K562 (cell line): ENCODE measurements around the gene COQ10B. TPM values are rescaled to one million over a fixed set of nuclear protein-coding genes. Genes with fewer than 3 reads are reported as not detected.

ENCODE experiments used
- CBX3 ChIP-seq, 2 experiments: IDR thresholded peaks; 1 replicate in 1 of 2; 2 replicates in 1 of 2; pipeline ENCODE4 v1.6.1; 2012; ENCODE audit warnings: inconsistent platforms in 2 of 2, low read length in 2 of 2, borderline replicate concordance in 1 of 2, control low read depth in 1 of 2
- CHD2 ChIP-seq: IDR thresholded peaks from 2 replicates; pipeline ENCODE4 v1.6.1; 2011; ENCODE audit warnings: low read depth, low read length
- CXXC5 ChIP-seq: fragments of 250-450 bp; sonication (Bioruptor Pico); IDR thresholded peaks from 2 replicates; pipeline ENCODE4 v1.8.0; 2022; ENCODE audit warnings: inconsistent platforms, mild to moderate bottlenecking, moderate library complexity
- E2F6 ChIP-seq, 2 experiments: IDR thresholded peaks; 2 replicates each; pipeline ENCODE4 v1.6.1; 2011; ENCODE audit warnings: borderline replicate concordance in 1 of 2, control low read depth in 1 of 2, low read depth in 1 of 2, low read length in 1 of 2, mild to moderate bottlenecking in 1 of 2, mixed read lengths in 1 of 2, moderate library complexity in 1 of 2; ENCODE audit not compliant: insufficient read depth in 1 of 2, insufficient read length in 1 of 2, poor library complexity in 1 of 2, severe bottlenecking in 1 of 2; ENCODE audit errors: extremely low read depth in 1 of 2
- ELF1 ChIP-seq: fragments of 200-800 bp; sonication (Bioruptor generic); IDR thresholded peaks from 2 replicates; pipeline ENCODE4 v1.6.1; 2016; ENCODE audit warnings: missing genetic modification characterization, missing compliant biosample characterization
- ESRRA ChIP-seq: fragments of 450-650 bp; IDR thresholded peaks from 2 replicates; pipeline ENCODE4 v1.6.1; 2014; ENCODE audit warnings: low read depth, mild to moderate bottlenecking, moderate library complexity, borderline replicate concordance
- HNRNPK ChIP-seq: fragments of 200-400 bp; formaldehyde crosslinking; IDR thresholded peaks from one replicate; pipeline ENCODE4 v1.6.1; 2018; ENCODE audit warnings: mild to moderate bottlenecking, low read depth, low read length; ENCODE audit not compliant: poor library complexity, severe bottlenecking
- KLF10 ChIP-seq: fragments of 250-450 bp; sonication (Bioruptor Pico); IDR thresholded peaks from 2 replicates; pipeline ENCODE4 v1.6.1; 2021; ENCODE audit warnings: matching md5 sums
- MAX ChIP-seq: sonication (generic); formaldehyde crosslinking; IDR thresholded peaks from 2 replicates; pipeline ENCODE4 v1.9.0; 2022; ENCODE audit warnings: mild to moderate bottlenecking, missing genetic modification reagents
- MEF2D ChIP-seq: conservative IDR thresholded peaks from 2 replicates; pipeline ENCODE4 v1.6.1; 2016; ENCODE audit warnings: low read depth, missing genetic modification characterization, missing compliant biosample characterization
- NFXL1 ChIP-seq: fragments of 450-650 bp; formaldehyde crosslinking; IDR thresholded peaks from 2 replicates; pipeline ENCODE4 v1.4.0; 2021; ENCODE audit warnings: mild to moderate bottlenecking
- NFYB ChIP-seq: IDR thresholded peaks from 2 replicates; pipeline ENCODE4 v1.6.1; 2011; ENCODE audit warnings: mild to moderate bottlenecking, moderate library complexity; ENCODE audit not compliant: insufficient read length; ENCODE audit errors: extremely low read depth
- PHB2 ChIP-seq: fragments of 450-650 bp; IDR thresholded peaks from 2 replicates; pipeline ENCODE4 v1.6.1; 2017; ENCODE audit warnings: low read depth
- PHF20 ChIP-seq: fragments of 450-650 bp; IDR thresholded peaks from 2 replicates; pipeline ENCODE4 v1.6.1; 2018; ENCODE audit not compliant: partially characterized antibody
- RBM34 ChIP-seq: fragments of 200-400 bp; formaldehyde crosslinking; IDR thresholded peaks from 2 replicates; pipeline ENCODE4 v1.6.1; 2018; ENCODE audit warnings: low read length, borderline replicate concordance; ENCODE audit not compliant: insufficient read depth
- TCF7 ChIP-seq: sonication (generic); IDR thresholded peaks from 2 replicates; pipeline ENCODE4 v1.6.1; 2016; ENCODE audit warnings: antibody characterized with exemption, borderline replicate concordance
- ZNF274 ChIP-seq: IDR thresholded peaks from 2 replicates; pipeline ENCODE4 v1.6.1; 2011; ENCODE audit warnings: low read depth, mild to moderate bottlenecking, low read length, moderate library complexity, borderline replicate concordance
- ZNF436 ChIP-seq: fragments of 250-450, 450-650 bp; sonication (Bioruptor Pico); formaldehyde crosslinking; IDR thresholded peaks from 2 replicates; pipeline ENCODE4 v1.7.0; 2020; ENCODE audit warnings: mild to moderate bottlenecking
- polyA plus RNA-seq, 8 experiments: library from polyadenylated mRNA; depleted of rRNA in 4 of 8; stranded (reverse) in 5 of 8; unstranded in 3 of 8; fragments of >200 nt; fragmentation: Nextera tagmentation in 2 of 8; fragmentation: Illumina TruSeq in 1 of 8; extraction: Ambion mirVana in 2 of 8; extraction: Trizol in 1 of 8; gene quantifications; 2 replicates each; pipeline versions ENCODE4 v1.2.1 to v1.2.3, GENCODE V29; 2011 to 2014; ENCODE audit warnings: inconsistent platforms in 1 of 8, missing spikeins in 1 of 8
- total RNA-seq, 7 experiments: library from RNA; depleted of rRNA in 6 of 7; stranded (reverse); fragments of >200 nt in 6 of 7; fragmentation: Illumina TruSeq in 2 of 7; extraction: Trizol in 2 of 7; gene quantifications; 2 replicates each; pipeline versions ENCODE4 v1.2.1 to v1.2.3, GENCODE V29; 2011 to 2021; ENCODE audit warnings: low replicate concordance in 1 of 7
- TF ChIP-seq, protein P1 (sequence below): fragments of 250-450 bp; sonication (Bioruptor Pico); IDR thresholded peaks from 2 replicates; pipeline ENCODE4 v1.9.0; 2021; ENCODE audit warnings: mild to moderate bottlenecking
- TF ChIP-seq, protein P2 (sequence below): IDR thresholded peaks from 2 replicates; pipeline ENCODE4 v1.6.1; 2016; ENCODE audit warnings: missing genetic modification characterization, missing compliant biosample characterization

COQ10B gene
- total and polyA plus RNA-seq, 9 of the 15 experiments (the other 6 are each of a cell fraction or from before 2014, with no cell fraction given), result 3.1 to 13.1 (median 7.7) TPM

DNA sequence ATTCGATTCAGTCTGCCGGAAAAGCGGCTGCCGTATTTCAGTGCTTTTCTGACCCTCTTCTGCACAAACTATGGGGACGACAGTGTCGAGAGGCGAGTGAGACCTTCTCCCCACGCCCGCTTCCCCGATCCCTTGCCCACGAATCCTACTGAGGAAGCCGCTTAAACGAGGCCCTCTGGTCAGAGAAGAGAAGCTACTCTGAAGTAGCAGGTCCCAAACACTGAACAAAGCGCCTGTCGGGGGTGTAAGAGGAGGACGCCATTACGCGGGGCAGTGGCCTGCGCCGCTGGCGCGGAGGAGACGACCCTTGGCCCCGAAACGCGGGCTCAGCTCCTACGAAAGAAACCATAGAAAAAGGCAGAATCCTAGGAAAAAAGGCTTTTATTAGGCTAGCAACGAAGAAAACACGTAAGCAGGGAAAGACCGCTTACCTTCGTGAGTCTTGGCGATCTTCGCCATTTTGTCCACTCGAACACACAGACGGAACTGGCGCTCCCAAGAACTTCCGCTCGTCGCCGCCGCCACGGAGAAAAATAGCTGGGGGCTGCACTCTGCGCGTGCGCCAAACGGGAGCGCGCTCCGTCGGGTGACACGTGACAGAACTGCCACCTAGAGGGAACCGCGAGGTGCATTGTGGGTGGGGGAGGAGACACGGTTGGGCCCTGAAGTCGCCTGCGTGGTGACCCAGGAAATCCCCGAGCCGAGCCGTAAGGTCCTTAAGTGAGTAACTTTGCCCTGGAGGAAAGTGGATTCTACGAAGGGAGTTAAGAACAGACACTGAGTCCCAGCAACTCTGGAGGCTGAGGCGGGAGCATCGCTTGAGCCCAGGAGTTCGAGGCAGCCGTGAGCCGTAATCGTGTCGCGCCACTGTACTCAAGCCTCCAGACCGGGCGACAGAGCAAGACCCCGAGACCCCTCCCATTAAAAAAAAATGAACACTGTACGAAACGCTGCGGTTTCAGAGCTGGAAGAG, 18.5 kb upstream of the COQ10B start, which contains the start of gene SF3B1 (continued):
- TF ChIP-seq MAX (CRISPR knock-in tag) (peak; percentile 74), E2F6 (IDR thresholded peaks at IDR 0.05; ENCODE audit: borderline replicate concordance in 1 of 2, extremely low read depth in 1 of 2, insufficient read depth in 1 of 2, insufficient read length in 1 of 2, low read depth in 1 of 2, low read length in 1 of 2, poor library complexity in 1 of 2, severe bottlenecking in 1 of 2) (peak; percentile 63 to 64), CBX3 (IDR thresholded peaks at IDR 0.05; ENCODE audit: borderline replicate concordance in 1 of 2, low read length in 2 of 2) (peak in 1 of 2 experiments; percentile 51; a peak in 1 of 3 replicates), NFXL1 (CRISPR knock-in tag) (no peak), TCF7 (no peak), PHB2 (no peak), MEF2D (tag) (no peak), ESRRA (peak; percentile 20; the same call in 1 of the 2 replicates), ZNF274 (no peak), HNRNPK (no peak), NFYB (no peak), RBM34 (no peak), CHD2 (no peak), KLF10 (CRISPR knock-in tag) (no peak), PHF20 (no peak), ZNF436 (CRISPR knock-in tag) (no peak), ELF1 (tag) (peak; percentile 7), CXXC5 (peak; percentile 56)
- TF ChIP-seq, protein P1, sequence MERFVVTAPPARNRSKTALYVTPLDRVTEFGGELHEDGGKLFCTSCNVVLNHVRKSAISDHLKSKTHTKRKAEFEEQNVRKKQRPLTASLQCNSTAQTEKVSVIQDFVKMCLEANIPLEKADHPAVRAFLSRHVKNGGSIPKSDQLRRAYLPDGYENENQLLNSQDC, result no peak
- TF ChIP-seq, protein P2, sequence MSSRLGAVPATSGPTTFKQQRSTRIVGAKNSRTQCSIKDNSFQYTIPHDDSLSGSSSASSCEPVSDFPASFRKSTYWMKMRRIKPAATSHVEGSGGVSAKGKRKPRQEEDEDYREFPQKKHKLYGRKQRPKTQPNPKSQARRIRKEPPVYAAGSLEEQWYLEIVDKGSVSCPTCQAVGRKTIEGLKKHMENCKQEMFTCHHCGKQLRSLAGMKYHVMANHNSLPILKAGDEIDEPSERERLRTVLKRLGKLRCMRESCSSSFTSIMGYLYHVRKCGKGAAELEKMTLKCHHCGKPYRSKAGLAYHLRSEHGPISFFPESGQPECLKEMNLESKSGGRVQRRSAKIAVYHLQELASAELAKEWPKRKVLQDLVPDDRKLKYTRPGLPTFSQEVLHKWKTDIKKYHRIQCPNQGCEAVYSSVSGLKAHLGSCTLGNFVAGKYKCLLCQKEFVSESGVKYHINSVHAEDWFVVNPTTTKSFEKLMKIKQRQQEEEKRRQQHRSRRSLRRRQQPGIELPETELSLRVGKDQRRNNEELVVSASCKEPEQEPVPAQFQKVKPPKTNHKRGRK (tag), result no peak
